Liver (tissue), 3 donors: Measurements from ENCODE around the gene AGPAT2.

Source experiments
- CTCF ChIP-seq: fragments of 150-350 bp; IDR thresholded peaks from 2 replicates; pipeline ENCODE4 v1.5.1; 2017; ENCODE audit warnings: improper control_type of control experiment, low read depth, low read length; ENCODE audit not compliant: missing input control
- EGR1 ChIP-seq, 2 donors: IDR thresholded peaks; 2 replicates each; pipeline ENCODE4 v1.6.1; 2016 to 2018; ENCODE audit warnings: antibody characterized with exemption in 2 of 2, low read depth in 2 of 2
- FOXA2 ChIP-seq: IDR thresholded peaks from 2 replicates; pipeline ENCODE4 v1.6.1; 2016; ENCODE audit warnings: antibody characterized with exemption
- MAX ChIP-seq: IDR thresholded peaks from 2 replicates; pipeline ENCODE4 v1.6.1; 2016; ENCODE audit warnings: antibody characterized with exemption
- RXRA ChIP-seq, 2 donors: IDR thresholded peaks; 2 replicates each; pipeline ENCODE4 v1.6.1; 2017 to 2018; ENCODE audit warnings: antibody characterized with exemption in 2 of 2, mild to moderate bottlenecking in 1 of 2
- TAF1 ChIP-seq: conservative IDR thresholded peaks from 2 replicates; pipeline ENCODE4 v1.6.1; 2016; ENCODE audit warnings: antibody characterized with exemption, mild to moderate bottlenecking
- TF ChIP-seq, protein P1 (sequence below): IDR thresholded peaks from 2 replicates; pipeline ENCODE4 v1.6.1; 2016; ENCODE audit warnings: antibody characterized with exemption
- TF ChIP-seq, protein P2 (sequence below): IDR thresholded peaks from 2 replicates; pipeline ENCODE4 v1.6.1; 2016; ENCODE audit warnings: antibody characterized with exemption
- donor health status: healthy.
- donor health status: healthy.

GRCh38 chr9:136671646-136672430, 15.4 kb downstream of the AGPAT2 start:
- peak; percentile 72 for TF ChIP-seq CTCF
- TF ChIP-seq MAX = no peak
- TF ChIP-seq TAF1 = no peak
- TF ChIP-seq RXRA (IDR thresholded peaks at IDR 0.05) = peak in 1 of 2 donors; percentile 3
- TF ChIP-seq, protein P1, sequence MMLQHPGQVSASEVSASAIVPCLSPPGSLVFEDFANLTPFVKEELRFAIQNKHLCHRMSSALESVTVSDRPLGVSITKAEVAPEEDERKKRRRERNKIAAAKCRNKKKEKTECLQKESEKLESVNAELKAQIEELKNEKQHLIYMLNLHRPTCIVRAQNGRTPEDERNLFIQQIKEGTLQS = no peak
- TF ChIP-seq EGR1 (IDR thresholded peaks at IDR 0.05; ENCODE audit: low read depth in 2 of 2) = no peak
- no peak for TF ChIP-seq FOXA2
- TF ChIP-seq, protein P2, sequence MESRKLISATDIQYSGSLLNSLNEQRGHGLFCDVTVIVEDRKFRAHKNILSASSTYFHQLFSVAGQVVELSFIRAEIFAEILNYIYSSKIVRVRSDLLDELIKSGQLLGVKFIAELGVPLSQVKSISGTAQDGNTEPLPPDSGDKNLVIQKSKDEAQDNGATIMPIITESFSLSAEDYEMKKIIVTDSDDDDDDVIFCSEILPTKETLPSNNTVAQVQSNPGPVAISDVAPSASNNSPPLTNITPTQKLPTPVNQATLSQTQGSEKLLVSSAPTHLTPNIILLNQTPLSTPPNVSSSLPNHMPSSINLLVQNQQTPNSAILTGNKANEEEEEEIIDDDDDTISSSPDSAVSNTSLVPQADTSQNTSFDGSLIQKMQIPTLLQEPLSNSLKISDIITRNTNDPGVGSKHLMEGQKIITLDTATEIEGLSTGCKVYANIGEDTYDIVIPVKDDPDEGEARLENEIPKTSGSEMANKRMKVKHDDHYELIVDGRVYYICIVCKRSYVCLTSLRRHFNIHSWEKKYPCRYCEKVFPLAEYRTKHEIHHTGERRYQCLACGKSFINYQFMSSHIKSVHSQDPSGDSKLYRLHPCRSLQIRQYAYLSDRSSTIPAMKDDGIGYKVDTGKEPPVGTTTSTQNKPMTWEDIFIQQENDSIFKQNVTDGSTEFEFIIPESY = no peak
